HG02678 (cell line): Measurements from ENCODE around the gene CHAF1B.
"Not testable (repeated sequence)": the region's sequence is repeated elsewhere in the genome, so short reads cannot be mapped to it uniquely, and the experiment has no call there.

Experiments
- ATAC-seq: cut with Tn5 transposase; IDR thresholded peaks from one replicate; pipeline ENCODE4 v1.9.1; 2021; ENCODE audit warnings: mild to moderate bottlenecking, moderate library complexity; ENCODE audit not compliant: unreplicated experiment

Gene CHAF1B

DNA sequence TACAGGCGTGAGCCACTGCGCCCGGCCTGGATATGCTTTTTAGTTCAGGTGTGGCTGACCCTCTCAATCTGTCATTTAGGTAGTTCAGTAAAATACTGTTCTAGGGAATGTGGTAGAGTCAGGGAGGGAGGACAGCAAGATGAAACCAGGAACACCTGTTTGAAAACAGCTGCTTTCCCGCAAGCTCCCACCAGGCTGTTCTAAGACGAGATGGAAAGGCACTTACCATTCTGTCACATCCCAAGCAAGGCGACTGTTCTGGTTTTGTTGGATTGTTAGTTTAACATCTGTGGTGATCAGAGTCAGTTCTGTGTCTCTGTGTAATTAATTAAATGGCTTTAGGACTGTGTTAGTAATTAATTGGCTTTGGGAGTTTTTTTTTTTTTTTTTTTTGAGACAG lies 2.9 kb downstream of the CHAF1B start:
- no peak for ATAC-seq

DNA sequence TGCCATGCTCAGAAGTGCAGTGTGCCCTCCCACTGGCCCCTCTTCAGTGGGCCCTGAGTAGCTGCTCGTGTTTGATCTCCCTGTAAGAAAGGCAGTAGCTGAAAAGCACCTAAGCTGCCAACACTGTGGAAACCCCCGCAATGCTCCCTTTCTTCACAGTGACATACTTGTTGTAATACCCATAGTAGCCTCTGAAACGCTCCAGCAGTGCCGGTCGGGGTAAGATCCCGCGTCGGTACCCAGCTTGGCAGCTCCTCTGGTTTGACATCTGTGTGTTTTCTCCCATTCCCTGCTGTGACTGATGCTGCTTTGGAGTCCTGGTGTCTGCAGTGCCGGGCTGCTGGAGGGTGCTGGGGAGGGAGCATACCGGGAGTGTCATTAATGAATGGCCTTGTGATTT lies 3.6 kb downstream of the CHAF1B start:
- no peak for ATAC-seq

DNA sequence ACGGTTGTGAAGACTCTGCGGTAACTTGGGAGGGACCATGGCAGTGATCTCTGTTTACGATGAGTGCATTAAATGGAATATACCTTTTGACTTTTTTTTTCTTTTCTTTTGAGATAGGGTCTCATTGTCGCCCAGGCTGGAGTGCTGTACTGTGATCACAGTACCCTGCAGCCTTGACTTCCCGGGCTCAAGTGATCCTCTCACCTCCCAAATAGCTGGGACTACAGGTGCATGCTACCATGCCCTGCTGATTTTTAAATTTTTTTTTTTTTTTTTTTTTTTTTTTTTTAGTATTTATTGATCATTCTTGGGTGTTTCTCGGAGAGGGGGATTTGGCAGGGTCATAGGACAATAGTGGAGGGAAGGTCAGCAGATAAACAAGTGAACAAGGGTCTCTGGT lies 6.5 kb downstream of the CHAF1B start:
- not testable (repeated sequence) for ATAC-seq

DNA sequence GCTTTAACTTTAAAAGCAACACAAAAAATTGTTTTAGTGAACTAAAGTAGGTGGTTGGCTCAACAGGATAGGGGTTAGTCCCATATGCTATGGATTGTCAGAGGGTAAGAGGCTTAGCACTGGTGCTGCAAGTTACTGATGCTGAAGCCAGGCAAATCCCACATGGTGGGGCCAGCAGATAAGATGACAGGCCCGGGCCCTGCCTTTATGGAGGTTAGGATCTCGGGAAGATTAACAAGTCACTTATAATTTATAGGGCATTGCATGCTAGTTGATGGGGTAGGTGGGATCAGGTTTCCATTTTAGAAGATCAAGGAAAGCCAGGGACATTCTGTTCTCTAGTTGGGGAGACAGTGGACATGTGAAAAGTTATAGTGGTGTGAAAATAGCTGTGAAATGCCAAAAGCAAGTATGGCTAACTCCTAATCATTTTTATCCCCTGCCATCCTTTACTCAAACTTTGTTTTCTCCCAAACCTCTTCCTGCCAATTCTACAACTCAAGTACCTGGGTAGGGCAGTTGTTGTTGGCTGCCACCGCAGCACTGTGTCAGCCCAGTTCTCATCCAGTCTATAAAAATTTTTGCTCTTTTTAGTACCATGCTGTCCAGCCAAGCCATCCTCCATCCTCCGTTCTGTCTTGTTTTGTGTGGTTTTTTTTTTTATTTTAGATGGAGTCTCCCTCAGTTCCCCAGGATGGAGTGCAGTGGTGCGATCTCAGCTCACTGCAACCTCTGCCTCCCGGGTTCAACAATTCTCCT lies 10.3 kb downstream of the CHAF1B start:
- no peak for ATAC-seq

DNA sequence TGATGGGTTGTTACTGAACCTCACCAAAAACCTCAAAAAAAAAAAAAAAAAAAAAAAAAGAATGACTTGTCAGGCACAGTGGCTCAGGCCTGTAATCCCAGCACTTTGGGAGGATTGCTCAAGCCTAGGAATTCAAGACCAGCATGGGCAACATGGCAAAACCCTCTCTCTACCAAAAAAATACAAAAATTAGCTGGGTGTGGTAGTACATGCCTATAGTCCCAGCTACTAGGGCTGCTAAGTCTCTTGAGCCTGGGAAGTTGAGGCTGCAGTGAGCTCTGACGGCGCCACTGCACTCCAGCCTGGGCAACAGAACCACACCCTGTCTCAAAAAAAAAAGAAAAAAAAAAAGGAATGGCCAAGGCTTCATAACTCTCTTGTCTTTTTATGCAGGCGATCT lies 11.1 kb downstream of the CHAF1B start:
- ATAC-seq: no peak

DNA sequence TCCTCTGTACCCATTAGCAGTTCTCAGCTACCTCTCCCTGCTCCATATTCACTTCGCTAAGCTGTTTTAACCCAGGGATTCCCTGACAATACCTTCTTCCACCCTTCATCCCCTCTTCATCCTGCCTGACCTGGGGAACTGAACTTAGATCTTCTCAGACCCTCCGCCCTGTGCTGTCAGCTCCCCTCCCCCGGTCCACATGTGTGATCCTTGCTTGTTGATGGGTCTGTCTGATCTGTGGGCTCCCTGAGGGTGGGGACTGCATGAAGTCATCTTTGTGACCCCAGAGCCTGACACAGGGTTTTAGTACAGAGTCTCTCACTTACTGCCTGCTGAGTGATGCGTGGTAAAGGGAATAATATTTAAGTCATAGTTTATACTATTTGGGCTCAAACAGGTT lies 11.8 kb downstream of the CHAF1B start:
- ATAC-seq: no peak

DNA sequence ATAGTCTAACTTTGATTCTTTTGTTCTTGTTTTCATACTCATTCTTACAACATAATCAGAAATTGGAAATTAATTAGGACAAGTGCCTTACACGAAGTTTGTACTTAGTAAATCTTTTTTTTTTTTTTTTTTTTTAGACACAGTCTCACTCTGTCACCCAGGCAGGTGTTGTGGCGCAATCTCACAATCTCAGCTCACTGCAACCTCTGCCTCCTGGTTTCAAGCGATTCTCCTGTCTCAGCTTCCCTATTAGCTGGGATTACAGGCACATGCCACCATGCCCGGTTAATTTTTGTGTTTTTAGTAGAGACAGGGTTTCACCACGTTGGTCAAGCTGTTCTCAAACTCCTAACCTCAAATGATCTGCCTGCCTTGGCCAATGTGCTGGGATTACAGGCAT lies 12.4 kb downstream of the CHAF1B start:
- no peak for ATAC-seq

DNA sequence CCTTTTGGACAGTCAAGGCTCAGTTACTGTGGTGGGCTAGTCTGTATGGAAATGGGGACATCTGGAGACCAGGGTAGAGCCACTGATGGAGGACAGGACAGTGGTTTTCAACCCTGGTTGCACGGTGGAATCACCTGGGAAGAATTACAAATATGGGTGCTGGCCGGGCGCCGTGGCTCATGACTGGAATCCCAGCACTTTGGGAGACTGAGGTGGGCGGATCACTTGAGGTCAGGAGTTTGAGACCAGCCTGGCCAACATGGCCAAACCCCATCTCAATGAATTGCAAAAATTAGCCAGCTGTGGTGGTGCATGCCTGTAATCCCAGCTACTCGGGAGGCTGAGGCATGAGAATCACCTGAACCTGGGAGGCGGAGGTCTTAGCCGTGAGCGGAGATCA lies 14.5 kb downstream of the CHAF1B start:
- ATAC-seq: not testable (repeated sequence)

DNA sequence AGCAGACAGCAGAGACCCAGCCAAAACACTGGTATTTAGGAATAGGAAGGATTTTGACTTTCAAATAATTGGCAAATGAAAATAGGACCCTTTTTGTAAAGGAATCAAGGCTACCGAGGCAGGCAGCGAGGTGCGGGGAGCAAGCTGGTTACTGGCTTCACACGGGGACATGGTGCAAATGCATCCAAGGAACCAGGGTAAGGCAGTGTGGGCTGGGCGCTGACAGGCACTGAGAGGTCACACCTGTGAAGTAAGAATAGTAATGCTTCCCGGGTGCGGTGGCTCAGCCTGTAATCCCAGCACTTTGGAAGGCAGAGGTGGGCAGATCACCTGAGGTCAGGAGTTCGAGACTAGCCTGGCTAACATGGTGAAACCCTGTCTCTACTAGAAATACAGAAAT lies 15.5 kb downstream of the CHAF1B start:
- ATAC-seq: no peak

DNA sequence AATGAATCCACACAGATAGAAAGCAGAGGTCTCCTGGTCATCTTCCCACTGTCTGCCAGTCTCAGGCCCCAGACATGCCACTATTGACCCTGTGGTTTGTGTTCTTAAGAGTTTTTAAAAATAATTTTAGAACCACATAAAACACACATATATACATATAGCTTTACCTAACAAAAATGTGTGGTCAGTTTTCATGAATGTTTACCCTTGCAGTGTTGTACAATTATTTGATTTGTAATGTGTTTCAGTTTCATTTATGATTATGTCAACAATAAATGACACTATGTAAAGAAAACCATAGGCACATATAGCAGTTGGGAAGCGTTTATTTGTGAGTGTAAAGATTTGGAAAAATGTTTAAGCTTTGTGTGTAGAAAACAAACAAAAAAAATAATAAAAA lies 17.1 kb downstream of the CHAF1B start:
- no peak for ATAC-seq

DNA sequence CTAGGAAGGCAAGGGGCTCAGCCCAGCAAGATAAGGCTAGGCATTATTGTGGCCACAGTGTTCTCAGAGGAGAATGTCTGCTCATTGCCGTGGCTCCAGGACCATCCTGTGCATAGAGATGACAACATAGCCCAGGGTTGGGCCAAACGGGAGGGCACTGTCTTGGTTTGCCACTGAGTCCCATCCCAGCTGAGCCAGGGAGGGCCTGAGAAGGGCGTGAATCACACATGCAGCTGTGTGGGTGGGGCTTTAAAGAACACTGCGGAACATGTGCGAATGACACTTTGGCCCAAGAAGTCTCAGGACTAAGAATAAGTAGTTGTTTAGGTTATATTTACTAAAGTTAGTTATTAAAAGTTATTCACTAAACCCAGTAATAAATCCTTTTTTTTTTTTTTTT lies 18.5 kb downstream of the CHAF1B start:
- ATAC-seq: no peak

DNA sequence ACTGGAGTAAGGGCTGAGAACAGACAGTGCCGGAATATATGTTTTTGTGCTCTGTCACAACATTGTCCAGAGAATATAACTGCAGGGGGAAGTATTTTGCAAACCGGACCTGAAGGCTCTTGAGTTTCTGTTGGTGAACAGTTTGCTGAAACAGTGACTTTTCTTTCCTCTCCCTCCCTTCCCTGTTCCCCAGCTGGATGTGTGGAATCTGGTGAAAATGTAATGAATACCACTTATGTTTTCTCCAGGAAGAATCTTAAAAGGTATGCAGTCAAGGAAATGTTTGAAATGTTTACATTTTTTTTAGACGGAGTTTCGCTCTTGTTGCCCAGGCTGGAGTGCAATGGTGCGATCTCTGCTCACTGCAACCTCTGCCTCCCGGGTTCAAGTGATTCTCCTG lies 23.4 kb downstream of the CHAF1B start:
- no peak for ATAC-seq

DNA sequence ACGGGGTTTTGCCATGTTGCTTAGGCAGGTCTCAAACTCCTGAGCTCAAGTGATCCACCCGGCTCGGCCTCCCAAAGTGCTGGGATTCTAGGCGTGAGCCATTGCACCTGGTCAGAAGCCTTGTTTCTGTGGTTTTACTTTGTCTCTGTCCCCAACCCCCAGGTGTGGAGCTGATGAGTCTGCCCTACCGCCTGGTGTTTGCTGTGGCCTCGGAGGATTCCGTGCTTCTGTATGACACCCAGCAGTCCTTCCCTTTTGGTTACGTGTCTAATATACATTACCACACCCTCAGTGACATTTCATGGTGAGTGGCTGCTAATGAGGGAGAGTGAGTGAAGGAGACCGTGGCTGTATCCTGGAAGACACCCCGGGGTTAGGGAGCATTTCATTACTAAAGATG lies 26.1 kb downstream of the CHAF1B start:
- ATAC-seq: no peak

DNA sequence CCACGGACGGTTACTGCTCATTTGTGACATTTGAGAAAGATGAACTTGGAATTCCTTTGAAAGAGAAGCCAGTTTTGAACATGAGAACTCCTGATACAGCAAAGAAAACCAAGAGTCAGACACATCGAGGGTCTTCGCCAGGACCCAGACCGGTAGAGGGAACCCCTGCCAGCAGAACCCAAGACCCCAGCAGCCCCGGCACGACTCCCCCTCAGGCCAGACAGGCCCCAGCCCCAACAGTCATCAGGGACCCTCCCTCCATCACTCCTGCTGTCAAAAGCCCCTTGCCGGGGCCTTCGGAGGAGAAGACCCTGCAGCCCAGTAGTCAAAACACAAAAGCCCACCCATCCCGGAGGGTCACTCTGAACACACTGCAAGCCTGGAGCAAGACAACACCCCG lies 27.7 kb downstream of the CHAF1B start:
- ATAC-seq: no peak

DNA sequence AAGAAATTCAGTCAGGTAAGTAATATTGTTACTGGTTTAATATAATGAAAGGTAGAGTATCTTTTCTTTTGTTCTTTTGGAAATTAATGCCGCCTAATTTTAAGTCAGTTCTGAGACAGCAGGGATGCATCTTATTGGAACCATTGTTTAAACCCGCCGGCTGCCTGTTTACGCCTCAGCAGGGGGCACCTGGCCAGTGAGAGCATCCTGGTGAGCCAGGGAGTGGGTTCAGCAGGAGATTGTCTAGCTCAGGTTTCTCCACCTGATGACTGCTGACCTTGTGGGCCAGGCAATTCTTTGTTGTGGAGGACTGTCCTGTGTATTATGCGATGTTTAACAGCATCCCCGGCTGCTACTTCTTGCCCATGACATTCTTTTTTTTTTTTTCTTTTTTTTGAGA lies 30.2 kb downstream of the CHAF1B start:
- ATAC-seq: no peak

DNA sequence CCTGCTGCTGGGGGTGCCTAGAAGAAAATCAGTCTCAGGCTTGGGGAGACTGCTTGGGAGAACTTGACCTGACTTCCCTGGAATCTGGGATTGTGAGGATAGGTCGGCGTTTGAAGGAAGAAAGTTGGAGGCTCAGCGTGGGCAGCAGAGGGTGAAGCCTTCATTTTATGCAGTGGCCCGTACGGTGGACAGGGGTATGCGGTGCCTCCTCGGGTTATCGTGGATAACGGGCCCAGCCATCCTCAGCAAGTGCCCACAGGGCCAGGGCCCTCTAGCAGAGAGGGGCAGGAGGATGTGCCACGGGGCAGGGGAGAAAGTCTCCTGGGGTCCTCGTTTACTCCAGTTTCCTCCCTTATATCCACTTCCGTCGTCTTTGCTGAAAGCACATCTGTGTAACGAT lies 34.0 kb downstream of the CHAF1B start:
- ATAC-seq: no peak

DNA sequence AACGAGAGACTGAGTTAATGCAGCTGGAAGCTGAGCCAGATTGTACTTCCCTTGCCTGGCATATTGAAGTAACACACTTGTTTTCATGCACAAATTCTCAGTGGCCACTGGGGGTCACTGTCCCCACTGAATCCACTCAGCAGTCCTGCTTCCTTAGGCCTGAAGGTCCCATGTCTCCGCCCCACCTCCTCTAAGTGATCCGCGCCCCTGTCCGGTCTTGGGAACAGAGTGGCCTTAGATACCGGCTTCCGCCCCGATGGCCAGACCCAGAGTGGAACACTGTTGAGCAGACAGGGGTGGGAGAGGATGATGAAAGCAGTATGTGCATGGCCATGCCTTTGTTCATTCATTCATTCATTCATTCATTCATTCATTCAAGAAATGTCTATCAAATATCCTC lies 34.8 kb downstream of the CHAF1B start:
- ATAC-seq: no peak

DNA sequence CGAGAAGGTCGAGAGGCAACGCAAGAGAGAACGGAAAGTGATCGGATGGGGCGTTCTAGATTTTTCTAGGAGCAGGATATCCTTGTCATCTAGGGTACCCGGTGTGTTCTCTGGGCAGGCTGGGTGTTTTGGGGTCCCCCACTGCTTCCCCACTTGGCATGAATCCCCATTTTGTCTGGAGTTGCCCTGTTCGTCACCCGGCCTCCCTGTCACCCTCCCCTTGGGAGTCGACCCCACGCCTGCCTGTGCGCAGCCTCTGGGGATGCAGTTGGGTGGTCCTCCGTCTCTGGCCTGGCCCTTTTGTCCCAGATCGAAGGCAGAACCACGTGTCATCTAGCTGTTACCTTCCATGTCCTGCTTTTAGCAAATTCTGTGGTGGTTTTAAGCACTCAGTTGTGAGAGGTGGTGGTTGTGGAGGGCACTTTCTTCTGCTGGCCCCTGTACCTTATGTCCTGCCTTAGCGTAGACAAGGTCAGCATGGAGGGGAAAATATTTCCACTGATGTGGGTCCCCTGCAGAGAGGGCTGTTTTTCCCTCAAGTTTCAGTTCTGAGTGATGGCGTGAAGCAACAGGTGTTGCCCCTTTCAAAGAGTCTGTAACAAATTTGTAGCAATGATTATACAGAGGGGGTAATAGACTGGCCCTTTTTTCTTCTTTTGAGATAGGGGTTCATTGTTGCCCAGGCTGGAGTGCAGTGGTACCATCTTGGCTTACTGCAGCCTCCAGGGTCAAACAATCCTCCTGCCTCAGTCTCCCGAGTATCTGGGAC lies 35.6 kb downstream of the CHAF1B start:
- ATAC-seq: no peak

DNA sequence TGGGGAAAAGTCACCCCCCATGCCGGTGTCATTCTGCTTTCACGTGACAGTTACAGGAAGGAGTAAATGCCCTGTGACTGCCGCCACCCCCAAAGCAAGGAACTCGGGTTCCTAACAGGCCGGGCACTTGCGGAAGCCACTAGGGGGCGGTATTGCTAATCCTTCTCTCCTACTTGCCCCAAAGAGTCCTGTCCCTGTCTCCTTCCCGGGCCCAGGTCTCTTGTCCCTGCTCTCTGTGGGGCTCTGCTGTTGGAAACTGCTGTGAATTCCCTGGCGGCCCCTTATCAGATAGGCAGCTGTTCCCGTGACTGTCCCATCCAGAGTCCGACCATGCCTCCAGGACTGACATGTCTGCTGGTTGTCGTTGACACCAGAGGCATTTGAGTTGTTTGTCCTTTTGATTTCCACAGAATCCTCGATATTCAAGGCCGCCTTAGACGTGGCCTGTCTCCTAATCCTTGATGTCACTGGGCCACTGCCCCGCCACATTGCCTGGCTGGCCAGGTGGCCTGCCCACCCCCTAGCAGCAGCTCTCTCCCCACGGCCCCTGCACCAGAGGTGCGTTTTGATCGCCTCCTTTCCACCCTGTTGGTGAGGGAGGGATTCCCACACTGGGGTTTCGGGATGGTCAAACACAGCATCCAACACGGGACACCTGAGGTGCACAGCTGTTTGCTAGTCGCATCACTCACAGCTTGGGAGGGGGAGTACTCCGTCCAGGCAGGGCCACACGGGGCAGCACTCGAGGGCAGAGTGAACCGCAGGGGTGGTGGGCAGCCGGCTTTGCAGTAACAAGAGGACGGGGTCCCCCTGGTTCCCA lies 37.3 kb downstream of the CHAF1B start:
- no peak for ATAC-seq

DNA sequence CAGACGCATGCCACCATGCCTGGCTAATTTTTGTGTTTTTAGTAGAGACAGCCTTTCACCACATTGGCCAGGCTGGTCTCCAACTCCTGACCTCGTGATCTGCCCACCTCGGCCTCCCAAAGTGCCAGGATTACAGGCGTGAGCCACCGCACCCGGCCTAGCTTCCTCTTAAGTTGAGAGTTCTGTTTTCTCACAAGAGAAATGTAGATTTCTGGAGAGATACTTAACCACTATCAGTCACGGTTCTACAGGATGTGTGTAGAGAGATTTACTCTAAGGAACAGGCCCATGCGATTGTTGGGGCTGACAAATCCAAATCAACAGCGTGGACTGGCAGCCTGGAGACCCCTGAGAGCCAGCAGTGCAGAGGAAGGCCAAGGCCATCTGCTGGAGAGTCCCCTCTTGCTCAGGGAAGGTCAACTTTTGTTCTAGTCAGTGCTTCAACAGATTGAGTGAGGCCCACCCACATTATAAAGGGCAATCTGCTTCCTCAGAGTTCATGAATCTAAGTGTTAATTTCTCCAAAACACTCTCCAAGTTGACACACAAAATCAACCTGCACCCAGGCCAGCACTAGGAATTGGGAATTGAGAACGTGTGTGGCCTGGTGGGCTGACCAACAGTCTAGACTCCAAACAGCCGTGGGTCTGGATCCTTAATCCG lies 38.7 kb downstream of the CHAF1B start:
- no peak for ATAC-seq

DNA sequence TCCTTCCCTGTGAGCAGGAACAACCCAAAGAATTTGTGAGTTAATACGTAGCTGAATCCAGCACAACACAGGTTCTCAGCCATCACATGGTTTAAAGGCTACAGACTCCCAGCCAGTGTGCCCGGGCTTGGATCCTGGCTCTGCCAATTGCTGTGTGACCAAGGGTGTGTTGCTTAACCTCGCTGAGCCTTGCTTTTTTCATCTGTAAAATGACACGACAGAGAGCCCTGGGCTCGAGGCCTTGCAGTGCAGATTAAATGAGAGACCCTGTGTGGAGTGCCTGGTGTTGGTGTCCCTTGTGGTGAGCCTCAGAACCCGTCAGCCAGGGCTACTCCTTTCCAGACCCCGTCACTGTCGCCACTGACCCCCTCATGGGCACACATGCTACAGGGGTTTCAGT lies 39.4 kb downstream of the CHAF1B start:
- ATAC-seq: no peak
